ENCODE measurements around the gene CPSF3. TPM values are rescaled to one million over a fixed set of nuclear protein-coding genes. Genes with fewer than 3 reads are reported as not detected.

Gene CPSF3
- total and polyA plus RNA-seq, 9 of the 15 experiments (the other 6 are each of a cell fraction or from before 2014, with no cell fraction given), result 54.2 to 151 (median 94.5) TPM

DNA sequence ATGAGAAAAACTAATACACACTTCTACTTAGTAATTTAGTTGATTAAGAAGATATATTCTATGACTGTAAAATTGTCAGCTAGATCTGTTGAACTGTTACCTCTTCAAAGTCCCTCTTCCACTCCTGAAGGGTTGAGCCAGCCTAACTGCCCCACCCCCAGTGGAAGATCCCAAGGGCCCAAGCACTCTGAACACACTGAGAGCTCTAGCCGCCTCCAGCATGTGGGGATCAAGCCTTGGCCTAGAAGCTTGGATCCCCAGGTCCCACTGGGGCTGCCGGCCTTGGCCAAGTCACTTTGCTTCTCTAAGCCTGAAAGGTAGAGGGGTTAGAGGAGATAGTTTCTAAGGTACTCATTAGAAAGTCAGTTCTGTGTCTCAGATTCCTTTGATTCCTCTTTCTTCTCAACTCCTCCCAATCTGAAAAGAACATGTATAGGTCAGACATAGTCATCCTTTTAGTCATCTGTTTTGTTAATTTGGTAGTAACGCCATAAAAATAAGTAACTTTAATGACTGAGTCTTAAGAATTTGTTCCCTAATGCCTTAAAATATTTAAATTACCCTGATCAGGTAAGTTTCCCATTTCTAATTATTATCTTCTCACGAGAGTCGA lies 5.6 kb downstream of the CPSF3 start:
- ATAC-seq, result no peak
- WGBS (ENCODE audit: insufficient coverage, low coverage, missing lambda C conversion rate), result 96% methylated on average over 5 of the region's 5 CpGs
- H3K4me3 ChIP-seq, result no peak overlapping the region
- in situ Hi-C loops (cut with MboI), result no loop called here
- FAIRE-seq, result no peak
- no peak overlapping the region for H3K27ac ChIP-seq (ENCODE audit: extremely low read depth, low read depth, low read length)
- POLR2A ChIA-PET, result no interaction called here
- H4K20me1 ChIP-seq (replicated peaks; ENCODE audit: control insufficient read depth, insufficient read depth, low read length), result no peaks in the 10 kb centered on the region
- BruUV-seq (replicated peaks), result no TSS peak
- H3K79me2 ChIP-seq (ENCODE audit: control insufficient read depth, insufficient read depth, low read length), result peaks cover 28% of the 10 kb centered on the region
- CTCF ChIA-PET (ENCODE audit: low intra/inter-chr PET ratio), result no interaction called here
- H3K9me3 ChIP-seq (replicated peaks; ENCODE audit: control insufficient read depth, insufficient read depth, low read depth, low read length), result no peaks in the 10 kb centered on the region
- intact Hi-C loops (cut with micrococcal nuclease), result no loop called here
- no peaks in the 10 kb centered on the region for H3K27me3 ChIP-seq (ENCODE audit: control insufficient read depth in 2 of 2, insufficient read depth in 2 of 2, low read length in 2 of 2)
- no peak overlapping the region for H3K4me2 ChIP-seq (ENCODE audit: insufficient read depth, low read length)
- peaks cover 69% of the 10 kb centered on the region for H3K36me3 ChIP-seq (ENCODE audit: control insufficient read depth, insufficient read depth, low read length)
- no peaks in the 10 kb centered on the region for H3K9me1 ChIP-seq (ENCODE audit: control insufficient read depth, insufficient read depth, low read length)
- H3K9ac ChIP-seq (ENCODE audit: insufficient read depth in 1 of 2, low read depth in 2 of 2, low read length in 2 of 2), result no peak overlapping the region
- no peak for DNase-seq (ENCODE audit: extremely low read depth in 1 of 4, low spot score in 3 of 4)
- no peak overlapping the region for H2AFZ ChIP-seq (ENCODE audit: low read depth, low read length)
- H3K4me1 ChIP-seq (replicated peaks in 1 of 2; ENCODE audit: control insufficient read depth in 2 of 2, insufficient read depth in 2 of 2, low read length in 2 of 2), result peaks cover 8 to 11% of the 10 kb centered on the region in 2 experiments; a peak in 4 of 5 replicates
- TF ChIP-seq GTF2A2 (tag; IDR thresholded peaks at IDR 0.05) (no peak), ZNF316 (IDR thresholded peaks at IDR 0.05) (no peak)
- TF ChIP-seq, protein P1, sequence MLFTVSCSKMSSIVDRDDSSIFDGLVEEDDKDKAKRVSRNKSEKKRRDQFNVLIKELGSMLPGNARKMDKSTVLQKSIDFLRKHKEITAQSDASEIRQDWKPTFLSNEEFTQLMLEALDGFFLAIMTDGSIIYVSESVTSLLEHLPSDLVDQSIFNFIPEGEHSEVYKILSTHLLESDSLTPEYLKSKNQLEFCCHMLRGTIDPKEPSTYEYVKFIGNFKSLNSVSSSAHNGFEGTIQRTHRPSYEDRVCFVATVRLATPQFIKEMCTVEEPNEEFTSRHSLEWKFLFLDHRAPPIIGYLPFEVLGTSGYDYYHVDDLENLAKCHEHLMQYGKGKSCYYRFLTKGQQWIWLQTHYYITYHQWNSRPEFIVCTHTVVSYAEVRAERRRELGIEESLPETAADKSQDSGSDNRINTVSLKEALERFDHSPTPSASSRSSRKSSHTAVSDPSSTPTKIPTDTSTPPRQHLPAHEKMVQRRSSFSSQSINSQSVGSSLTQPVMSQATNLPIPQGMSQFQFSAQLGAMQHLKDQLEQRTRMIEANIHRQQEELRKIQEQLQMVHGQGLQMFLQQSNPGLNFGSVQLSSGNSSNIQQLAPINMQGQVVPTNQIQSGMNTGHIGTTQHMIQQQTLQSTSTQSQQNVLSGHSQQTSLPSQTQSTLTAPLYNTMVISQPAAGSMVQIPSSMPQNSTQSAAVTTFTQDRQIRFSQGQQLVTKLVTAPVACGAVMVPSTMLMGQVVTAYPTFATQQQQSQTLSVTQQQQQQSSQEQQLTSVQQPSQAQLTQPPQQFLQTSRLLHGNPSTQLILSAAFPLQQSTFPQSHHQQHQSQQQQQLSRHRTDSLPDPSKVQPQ (CRISPR knock-in tag; IDR thresholded peaks at IDR 0.05; ENCODE audit: borderline replicate concordance), result no peak
- TF ChIP-seq, protein P2, sequence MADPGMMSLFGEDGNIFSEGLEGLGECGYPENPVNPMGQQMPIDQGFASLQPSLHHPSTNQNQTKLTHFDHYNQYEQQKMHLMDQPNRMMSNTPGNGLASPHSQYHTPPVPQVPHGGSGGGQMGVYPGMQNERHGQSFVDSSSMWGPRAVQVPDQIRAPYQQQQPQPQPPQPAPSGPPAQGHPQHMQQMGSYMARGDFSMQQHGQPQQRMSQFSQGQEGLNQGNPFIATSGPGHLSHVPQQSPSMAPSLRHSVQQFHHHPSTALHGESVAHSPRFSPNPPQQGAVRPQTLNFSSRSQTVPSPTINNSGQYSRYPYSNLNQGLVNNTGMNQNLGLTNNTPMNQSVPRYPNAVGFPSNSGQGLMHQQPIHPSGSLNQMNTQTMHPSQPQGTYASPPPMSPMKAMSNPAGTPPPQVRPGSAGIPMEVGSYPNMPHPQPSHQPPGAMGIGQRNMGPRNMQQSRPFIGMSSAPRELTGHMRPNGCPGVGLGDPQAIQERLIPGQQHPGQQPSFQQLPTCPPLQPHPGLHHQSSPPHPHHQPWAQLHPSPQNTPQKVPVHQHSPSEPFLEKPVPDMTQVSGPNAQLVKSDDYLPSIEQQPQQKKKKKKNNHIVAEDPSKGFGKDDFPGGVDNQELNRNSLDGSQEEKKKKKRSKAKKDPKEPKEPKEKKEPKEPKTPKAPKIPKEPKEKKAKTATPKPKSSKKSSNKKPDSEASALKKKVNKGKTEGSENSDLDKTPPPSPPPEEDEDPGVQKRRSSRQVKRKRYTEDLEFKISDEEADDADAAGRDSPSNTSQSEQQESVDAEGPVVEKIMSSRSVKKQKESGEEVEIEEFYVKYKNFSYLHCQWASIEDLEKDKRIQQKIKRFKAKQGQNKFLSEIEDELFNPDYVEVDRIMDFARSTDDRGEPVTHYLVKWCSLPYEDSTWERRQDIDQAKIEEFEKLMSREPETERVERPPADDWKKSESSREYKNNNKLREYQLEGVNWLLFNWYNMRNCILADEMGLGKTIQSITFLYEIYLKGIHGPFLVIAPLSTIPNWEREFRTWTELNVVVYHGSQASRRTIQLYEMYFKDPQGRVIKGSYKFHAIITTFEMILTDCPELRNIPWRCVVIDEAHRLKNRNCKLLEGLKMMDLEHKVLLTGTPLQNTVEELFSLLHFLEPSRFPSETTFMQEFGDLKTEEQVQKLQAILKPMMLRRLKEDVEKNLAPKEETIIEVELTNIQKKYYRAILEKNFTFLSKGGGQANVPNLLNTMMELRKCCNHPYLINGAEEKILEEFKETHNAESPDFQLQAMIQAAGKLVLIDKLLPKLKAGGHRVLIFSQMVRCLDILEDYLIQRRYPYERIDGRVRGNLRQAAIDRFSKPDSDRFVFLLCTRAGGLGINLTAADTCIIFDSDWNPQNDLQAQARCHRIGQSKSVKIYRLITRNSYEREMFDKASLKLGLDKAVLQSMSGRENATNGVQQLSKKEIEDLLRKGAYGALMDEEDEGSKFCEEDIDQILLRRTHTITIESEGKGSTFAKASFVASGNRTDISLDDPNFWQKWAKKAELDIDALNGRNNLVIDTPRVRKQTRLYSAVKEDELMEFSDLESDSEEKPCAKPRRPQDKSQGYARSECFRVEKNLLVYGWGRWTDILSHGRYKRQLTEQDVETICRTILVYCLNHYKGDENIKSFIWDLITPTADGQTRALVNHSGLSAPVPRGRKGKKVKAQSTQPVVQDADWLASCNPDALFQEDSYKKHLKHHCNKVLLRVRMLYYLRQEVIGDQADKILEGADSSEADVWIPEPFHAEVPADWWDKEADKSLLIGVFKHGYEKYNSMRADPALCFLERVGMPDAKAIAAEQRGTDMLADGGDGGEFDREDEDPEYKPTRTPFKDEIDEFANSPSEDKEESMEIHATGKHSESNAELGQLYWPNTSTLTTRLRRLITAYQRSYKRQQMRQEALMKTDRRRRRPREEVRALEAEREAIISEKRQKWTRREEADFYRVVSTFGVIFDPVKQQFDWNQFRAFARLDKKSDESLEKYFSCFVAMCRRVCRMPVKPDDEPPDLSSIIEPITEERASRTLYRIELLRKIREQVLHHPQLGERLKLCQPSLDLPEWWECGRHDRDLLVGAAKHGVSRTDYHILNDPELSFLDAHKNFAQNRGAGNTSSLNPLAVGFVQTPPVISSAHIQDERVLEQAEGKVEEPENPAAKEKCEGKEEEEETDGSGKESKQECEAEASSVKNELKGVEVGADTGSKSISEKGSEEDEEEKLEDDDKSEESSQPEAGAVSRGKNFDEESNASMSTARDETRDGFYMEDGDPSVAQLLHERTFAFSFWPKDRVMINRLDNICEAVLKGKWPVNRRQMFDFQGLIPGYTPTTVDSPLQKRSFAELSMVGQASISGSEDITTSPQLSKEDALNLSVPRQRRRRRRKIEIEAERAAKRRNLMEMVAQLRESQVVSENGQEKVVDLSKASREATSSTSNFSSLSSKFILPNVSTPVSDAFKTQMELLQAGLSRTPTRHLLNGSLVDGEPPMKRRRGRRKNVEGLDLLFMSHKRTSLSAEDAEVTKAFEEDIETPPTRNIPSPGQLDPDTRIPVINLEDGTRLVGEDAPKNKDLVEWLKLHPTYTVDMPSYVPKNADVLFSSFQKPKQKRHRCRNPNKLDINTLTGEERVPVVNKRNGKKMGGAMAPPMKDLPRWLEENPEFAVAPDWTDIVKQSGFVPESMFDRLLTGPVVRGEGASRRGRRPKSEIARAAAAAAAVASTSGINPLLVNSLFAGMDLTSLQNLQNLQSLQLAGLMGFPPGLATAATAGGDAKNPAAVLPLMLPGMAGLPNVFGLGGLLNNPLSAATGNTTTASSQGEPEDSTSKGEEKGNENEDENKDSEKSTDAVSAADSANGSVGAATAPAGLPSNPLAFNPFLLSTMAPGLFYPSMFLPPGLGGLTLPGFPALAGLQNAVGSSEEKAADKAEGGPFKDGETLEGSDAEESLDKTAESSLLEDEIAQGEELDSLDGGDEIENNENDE (IDR thresholded peaks at IDR 0.05; ENCODE audit: low read depth, low read length), result no peak
- TF ChIP-seq, protein P3, sequence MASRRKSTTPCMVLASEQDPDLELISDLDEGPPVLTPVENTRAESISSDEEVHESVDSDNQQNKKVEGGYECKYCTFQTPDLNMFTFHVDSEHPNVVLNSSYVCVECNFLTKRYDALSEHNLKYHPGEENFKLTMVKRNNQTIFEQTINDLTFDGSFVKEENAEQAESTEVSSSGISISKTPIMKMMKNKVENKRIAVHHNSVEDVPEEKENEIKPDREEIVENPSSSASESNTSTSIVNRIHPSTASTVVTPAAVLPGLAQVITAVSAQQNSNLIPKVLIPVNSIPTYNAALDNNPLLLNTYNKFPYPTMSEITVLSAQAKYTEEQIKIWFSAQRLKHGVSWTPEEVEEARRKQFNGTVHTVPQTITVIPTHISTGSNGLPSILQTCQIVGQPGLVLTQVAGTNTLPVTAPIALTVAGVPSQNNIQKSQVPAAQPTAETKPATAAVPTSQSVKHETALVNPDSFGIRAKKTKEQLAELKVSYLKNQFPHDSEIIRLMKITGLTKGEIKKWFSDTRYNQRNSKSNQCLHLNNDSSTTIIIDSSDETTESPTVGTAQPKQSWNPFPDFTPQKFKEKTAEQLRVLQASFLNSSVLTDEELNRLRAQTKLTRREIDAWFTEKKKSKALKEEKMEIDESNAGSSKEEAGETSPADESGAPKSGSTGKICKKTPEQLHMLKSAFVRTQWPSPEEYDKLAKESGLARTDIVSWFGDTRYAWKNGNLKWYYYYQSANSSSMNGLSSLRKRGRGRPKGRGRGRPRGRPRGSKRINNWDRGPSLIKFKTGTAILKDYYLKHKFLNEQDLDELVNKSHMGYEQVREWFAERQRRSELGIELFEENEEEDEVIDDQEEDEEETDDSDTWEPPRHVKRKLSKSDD (conservative IDR thresholded peaks at IDR 0.05; ENCODE audit: low read length), result no peak
